ENCODE results near the gene TMEM17.
"Not testable (repeated sequence)": the region's sequence is repeated elsewhere in the genome, so short reads cannot be mapped to it uniquely, and the experiment has no call there.

The TMEM17 gene

GRCh38 chr2:62505750-62506420 lies at the start of gene TMEM17:
Gene TMEM17 (minus strand): TSS chr2:62506195. CDS start chr2:62506129, 66 bp downstream.
- peak within 1 kb of the TSS; percentile 63 for H3K4me3 ChIP-seq (ENCODE audit: low read depth, low read length)
- peak; percentile 74 for DNase-seq (ENCODE audit: low read depth)

- no peak overlapping the region for H3K4me3 ChIP-seq (ENCODE audit: low read depth, low read length)
- DNase-seq (ENCODE audit: low read depth), result no peak
Measured at GRCh38 chr2:62554440-62554839, 48.4 kb upstream of the TMEM17 start.

GRCh38 chr2:62550461-62550860 lies 44.5 kb upstream of the TMEM17 start:
- DNase-seq (ENCODE audit: low read depth), result no peak
- H3K4me3 ChIP-seq (ENCODE audit: low read depth, low read length), result no peak overlapping the region

- no peak overlapping the region for H3K4me3 ChIP-seq (ENCODE audit: low read depth, low read length)
- no peak for DNase-seq (ENCODE audit: low read depth)
Measured at GRCh38 chr2:62547854-62548253, 41.9 kb upstream of the TMEM17 start.

GRCh38 chr2:62545261-62545660 lies 39.3 kb upstream of the TMEM17 start:
- no peak for DNase-seq (ENCODE audit: low read depth)
- no peak overlapping the region for H3K4me3 ChIP-seq (ENCODE audit: low read depth, low read length)

GRCh38 chr2:62540408-62541168 lies 34.6 kb upstream of the TMEM17 start:
- no peak for DNase-seq (ENCODE audit: low read depth)
- no peak overlapping the region for H3K4me3 ChIP-seq (ENCODE audit: low read depth, low read length)

- DNase-seq (ENCODE audit: low read depth), result no peak
- no peak overlapping the region for H3K4me3 ChIP-seq (ENCODE audit: low read depth, low read length)
Measured at GRCh38 chr2:62539606-62540407, 33.8 kb upstream of the TMEM17 start.

GRCh38 chr2:62538756-62539155 lies 32.8 kb upstream of the TMEM17 start:
- DNase-seq (ENCODE audit: low read depth), result no peak
- H3K4me3 ChIP-seq (ENCODE audit: low read depth, low read length), result no peak overlapping the region

- H3K4me3 ChIP-seq (ENCODE audit: low read depth, low read length), result no peak overlapping the region
Measured at GRCh38 chr2:62537814-62538213, 31.8 kb upstream of the TMEM17 start.

GRCh38 chr2:62536873-62537547 lies 31.0 kb upstream of the TMEM17 start:
- no peak overlapping the region for H3K4me3 ChIP-seq (ENCODE audit: low read depth, low read length)
- no peak for DNase-seq (ENCODE audit: low read depth)

More at GRCh38 chr2:62537814-62538213, 31.8 kb upstream of the TMEM17 start:
- DNase-seq (ENCODE audit: low read depth), result no peak

- not testable (repeated sequence) for H3K4me3 ChIP-seq (ENCODE audit: low read depth, low read length)
Measured at GRCh38 chr2:62535521-62535920, 29.5 kb upstream of the TMEM17 start.

GRCh38 chr2:62531594-62531993 lies 25.6 kb upstream of the TMEM17 start:
- DNase-seq (ENCODE audit: low read depth), result no peak

More at GRCh38 chr2:62535521-62535920, 29.5 kb upstream of the TMEM17 start:
- DNase-seq (ENCODE audit: low read depth), result not testable (repeated sequence)

GRCh38 chr2:62529758-62530157 lies 23.8 kb upstream of the TMEM17 start:
- H3K4me3 ChIP-seq (ENCODE audit: low read depth, low read length), result no peak overlapping the region
- DNase-seq (ENCODE audit: low read depth), result no peak

More at GRCh38 chr2:62531594-62531993, 25.6 kb upstream of the TMEM17 start:
- H3K4me3 ChIP-seq (ENCODE audit: low read depth, low read length), result no peak overlapping the region

GRCh38 chr2:62527478-62528210 lies 21.6 kb upstream of the TMEM17 start:
- no peak for DNase-seq (ENCODE audit: low read depth)
- no peak overlapping the region for H3K4me3 ChIP-seq (ENCODE audit: low read depth, low read length)

- no peak for DNase-seq (ENCODE audit: low read depth)
- H3K4me3 ChIP-seq (ENCODE audit: low read depth, low read length), result no peak overlapping the region
Measured at GRCh38 chr2:62526531-62527381, 20.8 kb upstream of the TMEM17 start.

GRCh38 chr2:62525549-62526269 lies 19.7 kb upstream of the TMEM17 start:
- no peak for DNase-seq (ENCODE audit: low read depth)
- H3K4me3 ChIP-seq (ENCODE audit: low read depth, low read length), result no peak overlapping the region

GRCh38 chr2:62524293-62524941 lies 18.4 kb upstream of the TMEM17 start:
- no peak overlapping the region for H3K4me3 ChIP-seq (ENCODE audit: low read depth, low read length)
- DNase-seq (ENCODE audit: low read depth), result no peak
